HG03354 (cell line): ENCODE results near the gene BSDC1.
"Not testable (repeated sequence)": the region's sequence is repeated elsewhere in the genome, so short reads cannot be mapped to it uniquely, and the experiment has no call there.

ENCODE experiments used
- ATAC-seq: cut with Tn5 transposase; IDR thresholded peaks from one replicate; pipeline ENCODE4 v1.9.1; 2021; ENCODE audit warnings: mild to moderate bottlenecking; ENCODE audit not compliant: unreplicated experiment, poor library complexity, severe bottlenecking

BSDC1 gene

DNA sequence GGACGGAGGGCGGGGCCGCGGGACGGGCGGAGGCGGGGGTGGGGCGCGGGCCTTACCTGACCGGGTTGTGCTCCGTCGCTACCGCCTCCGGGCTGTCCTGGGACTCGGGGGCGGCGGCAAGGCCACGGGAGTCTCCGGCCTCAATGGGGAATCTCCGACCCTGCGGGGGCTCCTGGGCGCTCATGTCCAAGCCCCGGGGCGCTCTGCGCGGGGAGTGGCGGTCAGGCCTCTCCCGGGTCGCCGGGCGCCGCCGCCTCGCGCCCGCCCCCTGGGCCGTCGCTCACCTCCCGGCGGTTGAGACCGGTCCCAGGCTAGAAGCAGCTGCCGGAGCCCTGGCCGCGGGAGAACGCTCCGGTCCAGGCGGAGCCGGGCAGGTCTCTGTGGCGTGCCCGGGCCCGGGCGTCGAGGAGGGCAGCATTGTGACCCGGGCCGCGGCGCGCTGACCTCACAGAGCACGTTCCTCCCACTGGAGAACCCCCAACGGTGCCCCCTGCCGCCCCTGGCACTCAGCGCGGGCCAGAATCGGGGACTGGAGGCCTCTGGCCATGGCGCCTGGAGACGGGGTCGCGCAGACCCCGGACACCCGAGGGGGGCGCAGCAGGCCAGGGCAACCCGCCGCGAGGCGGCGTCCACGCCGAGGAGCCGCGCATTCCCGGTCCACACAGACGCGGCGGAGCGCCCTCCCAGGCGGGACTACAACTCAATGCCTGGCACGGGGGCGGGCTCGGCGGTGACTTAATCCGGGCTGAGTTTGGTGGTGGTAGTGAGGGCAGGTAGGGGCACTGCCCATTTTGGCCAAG lies 32.4 kb downstream of the BSDC1 start:
- no peak for ATAC-seq

DNA sequence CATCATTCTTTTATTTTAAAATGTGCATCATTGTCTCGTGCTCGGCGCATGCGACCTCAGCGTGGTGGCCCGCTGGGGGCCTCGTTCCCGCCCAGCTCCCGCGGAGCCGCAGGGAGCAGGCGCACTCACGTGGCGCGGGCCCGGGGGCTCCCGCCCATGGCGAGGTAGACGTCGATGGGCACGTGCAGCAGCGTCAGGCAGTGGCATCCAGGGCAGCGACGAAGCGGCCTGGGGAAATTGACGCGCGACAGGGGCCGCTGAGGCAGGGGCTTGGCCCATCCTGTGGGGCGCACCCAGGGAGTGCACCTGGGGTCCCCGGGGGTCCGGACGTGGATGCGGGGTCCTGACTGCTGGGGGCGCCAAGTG lies 33.0 kb downstream of the BSDC1 start:
- ATAC-seq: no peak

DNA sequence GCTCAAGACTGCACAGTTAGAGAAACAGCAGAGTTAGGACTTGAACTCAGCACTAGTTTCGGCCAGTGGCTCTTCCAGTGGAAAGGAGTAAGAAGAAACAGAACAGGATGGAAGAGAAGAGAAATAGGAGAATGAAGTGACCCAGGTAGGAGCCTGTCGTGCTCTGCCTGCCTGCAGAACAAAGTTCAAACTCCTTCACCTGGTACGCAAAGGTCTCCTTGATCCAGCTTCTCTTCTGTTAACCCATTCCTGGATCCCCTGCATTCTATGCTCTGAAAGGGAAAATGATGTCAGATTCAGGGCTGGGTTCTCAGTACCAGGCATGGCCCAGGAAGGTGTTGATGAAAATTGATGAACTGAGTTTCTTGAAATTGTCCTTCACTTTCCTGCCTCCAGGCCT lies 35.8 kb downstream of the BSDC1 start:
- ATAC-seq: no peak

DNA sequence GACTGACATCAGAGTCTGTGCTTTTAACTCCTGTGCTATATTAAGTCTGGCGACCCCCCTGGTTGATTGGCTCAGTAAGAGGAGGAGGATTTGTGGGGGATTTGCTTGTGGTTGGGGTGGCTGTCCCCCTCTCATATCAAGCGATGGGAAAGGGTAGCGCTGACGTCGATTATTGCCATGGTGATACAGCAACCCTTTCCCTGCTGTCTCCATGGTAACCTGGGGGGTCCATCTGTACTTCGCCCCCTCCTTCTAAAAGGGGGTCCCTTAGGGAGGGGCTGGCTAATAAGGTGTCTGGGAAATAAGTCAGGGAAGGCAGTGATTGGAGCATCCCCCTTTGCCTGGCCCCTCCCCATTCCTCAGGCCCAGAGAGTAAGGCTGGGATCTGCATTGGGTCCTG lies 36.6 kb downstream of the BSDC1 start:
- no peak for ATAC-seq

DNA sequence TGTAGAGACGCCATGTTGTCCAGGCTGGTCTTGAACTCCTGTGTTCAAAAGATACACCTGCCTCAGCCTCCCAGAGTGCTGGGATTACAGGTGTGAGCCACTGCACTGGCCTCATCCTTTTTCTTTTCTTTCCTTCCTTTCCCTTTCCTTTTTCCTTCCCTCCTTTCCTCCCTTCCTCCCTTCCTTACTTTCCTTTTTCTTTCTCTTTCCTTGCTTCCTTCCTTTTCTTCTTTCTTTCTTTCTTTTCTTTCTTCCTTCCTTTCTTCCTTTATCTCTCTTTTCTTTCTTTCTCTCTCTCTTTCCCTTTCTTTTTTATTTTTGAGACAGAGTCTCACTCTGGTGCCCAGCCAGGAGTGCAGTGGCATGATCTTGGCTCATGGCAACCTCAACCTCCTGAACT lies 37.8 kb downstream of the BSDC1 start:
- ATAC-seq: no peak

DNA sequence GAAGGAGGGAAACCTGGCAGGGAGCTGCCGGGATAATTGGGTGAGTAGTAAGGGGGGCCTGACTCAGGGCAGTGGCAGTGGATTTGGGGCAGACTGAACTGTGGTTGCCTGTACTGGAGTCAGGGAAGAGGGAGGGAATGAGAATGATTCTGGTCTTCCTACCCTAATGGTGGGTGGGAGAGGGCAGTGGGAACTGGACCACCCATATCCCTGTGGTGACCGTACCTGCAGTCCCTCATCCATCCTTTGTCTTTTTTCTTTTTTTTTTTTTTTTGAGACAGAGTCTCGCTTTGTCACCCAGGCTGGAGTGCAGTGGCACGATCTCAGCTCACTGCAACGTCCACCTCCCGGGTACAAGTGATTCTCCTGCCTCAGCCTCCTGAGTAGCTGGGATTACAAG lies 38.5 kb downstream of the BSDC1 start:
- ATAC-seq: not testable (repeated sequence)

DNA sequence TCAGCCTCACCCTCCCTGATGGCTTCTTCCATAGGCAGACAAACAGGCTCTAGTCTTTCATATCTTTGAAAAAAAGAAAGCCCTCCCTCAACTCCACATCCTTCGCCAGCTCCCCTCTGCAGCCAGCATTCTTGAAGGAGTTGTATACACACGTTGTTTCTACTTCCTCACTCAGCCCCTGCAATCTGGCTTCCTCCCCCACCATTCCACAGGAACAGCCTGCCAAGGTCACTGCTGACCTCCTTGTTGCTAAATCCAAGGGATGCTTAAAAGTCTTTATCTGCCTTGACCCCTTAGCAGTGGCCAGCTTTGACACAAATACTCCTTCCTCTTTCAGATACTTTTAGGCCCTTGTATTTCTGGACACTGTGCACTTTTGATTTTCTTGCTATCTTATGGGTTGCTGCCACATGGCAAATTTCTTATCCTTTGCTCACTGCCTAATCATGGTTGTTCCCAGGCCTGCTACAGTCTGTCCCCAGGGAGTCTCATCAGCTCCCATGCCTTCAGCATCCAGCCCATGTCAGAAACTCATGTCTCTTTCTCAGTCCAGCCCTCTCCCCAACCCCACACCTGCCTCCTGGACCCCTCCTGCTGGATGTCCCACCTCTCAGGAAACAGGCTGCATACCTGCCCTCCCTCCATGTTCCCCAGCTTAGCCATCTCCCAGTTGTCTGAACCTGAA lies 40.2 kb downstream of the BSDC1 start:
- ATAC-seq: no peak

DNA sequence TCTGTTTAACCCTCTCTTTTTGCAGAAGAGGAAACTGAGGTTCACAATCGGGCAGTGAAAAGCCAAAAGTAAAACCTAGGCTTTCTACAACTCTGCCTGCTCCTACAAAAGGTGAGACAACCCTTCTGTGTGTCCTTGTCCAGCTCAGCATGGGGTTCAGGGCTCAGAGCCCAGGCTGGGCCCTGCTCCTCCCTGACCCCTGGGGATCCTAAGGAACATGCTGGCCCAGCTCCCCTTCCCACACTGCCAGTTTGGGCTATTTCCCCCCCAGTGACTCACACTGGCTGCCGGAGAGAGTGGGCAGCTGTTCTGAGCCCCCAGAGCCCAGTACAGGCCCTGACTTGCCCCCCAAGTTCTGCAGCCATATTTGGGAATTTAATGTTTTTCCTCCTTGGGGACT lies 40.8 kb downstream of the BSDC1 start:
- no peak for ATAC-seq

DNA sequence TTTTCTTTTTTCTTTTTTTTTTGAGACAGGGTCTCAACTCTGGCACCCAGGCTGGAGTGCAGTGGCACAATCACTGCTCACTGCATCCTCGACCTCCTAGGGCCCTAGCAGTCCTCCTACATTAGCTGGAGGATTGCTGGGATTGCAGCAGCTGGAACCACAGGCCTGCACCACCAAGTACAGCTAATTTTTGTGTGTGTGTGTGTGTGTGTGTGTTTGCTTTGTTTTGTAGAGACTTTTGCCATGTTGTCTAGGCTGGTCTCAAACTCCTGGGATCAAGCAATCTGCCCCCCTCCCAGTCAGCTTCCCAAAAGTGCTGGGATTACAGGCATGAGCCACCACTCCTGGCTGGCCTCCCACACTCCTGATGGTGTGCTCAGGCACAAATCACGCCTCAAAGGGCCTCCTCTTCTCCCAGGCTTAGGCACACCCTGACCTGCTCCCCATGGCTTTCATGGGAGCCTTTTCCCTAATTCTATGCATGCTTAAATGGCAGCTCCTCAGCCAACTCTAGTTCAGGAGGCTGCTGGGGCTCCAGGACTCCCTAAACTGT lies 41.3 kb downstream of the BSDC1 start:
- no peak for ATAC-seq

DNA sequence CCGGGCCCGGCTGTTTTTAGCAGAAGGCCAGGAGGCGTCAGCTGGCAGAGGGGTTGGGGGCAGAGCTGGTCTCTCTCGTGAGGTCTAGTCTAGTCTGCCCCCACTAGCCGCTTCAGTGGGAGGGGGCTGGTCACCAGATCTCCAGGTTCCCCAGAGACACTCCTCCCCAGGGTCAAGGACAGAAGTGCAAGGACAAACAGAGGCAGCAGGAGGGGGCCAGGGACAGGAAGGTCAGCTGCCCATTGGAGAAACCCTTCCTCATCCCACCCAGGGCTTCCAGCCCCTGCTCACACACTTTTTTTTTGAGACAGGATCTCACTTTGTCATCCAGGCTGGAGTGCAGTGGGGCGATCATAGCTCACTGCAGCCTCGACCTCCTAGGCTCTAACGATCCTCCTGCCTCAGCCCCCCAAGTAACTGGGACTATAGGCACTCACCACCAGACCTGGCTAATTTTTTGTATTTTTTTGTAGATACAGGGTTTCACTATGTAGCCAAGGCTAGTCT lies 41.9 kb downstream of the BSDC1 start:
- no peak for ATAC-seq

DNA sequence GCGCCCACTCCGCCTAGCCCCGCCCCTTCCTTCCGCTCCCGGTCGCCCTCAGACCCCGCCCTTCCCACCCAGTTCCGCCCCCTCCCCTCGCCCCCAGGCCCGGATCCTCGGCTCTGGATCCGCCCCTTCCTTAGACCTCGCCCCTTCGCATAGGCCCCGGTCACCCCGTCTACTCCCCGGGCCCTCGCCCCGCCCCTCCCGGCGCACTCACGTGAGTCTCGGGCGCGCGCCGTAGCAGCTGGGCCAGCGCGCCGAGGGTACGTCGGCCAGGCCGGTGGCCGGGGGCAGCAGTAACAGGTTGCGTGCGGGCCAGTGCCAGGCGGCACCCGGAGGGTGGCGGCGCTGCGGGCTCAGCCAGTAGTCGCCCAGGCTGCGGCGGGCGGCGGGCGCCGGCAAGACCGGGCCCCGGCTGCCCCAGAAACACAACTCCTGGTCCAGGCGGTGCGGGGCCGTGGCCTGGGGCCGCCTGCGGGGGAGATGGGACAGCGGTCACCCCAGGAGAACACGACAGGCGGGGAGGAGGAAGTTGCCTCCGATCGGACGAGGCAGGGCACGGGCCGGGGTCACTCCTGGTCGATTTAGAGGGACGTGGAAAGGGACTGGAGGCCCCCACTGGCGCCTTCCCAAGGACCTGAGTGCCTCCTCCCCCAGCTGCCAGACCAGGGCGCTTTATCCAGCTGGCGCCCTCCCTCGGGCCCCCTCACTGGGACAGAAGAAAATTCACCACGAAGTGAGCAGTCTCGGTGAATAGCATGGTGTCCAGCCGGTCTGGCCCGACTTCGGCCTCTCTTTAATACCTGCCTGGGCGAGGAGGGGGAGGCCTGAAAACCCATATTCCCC lies 42.6 kb downstream of the BSDC1 start:
- peak; percentile 83 for ATAC-seq

DNA sequence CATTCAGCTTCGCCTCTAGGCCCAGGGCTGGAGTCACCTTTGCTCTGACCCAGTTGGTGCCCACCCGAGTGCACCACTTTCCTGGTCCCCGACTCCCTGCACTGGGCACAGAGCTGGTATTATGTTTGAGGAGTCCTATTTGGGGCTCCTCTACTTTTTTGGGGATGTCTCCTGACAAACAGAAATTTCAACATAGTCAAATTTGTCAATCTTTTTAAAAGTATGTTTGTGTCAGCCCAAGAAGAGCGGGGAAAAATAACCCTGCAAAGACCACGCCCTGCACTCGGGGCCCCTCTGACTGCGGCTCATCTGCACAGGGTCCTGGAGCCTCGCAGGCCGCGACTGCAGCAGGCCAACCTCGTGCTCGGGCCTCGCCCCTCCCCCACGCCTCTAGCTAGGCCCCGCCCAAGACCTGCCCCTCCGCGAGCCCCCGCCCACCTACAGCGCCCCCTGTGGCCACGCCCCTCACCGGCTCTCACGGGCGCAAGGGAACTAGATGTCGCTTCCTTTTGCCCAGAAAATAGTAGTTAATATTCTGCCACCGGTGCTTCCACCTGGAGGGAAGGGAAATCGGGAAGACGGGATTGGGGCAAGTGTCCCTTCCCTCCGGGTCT lies 43.3 kb downstream of the BSDC1 start:
- peak; percentile 43 for ATAC-seq

DNA sequence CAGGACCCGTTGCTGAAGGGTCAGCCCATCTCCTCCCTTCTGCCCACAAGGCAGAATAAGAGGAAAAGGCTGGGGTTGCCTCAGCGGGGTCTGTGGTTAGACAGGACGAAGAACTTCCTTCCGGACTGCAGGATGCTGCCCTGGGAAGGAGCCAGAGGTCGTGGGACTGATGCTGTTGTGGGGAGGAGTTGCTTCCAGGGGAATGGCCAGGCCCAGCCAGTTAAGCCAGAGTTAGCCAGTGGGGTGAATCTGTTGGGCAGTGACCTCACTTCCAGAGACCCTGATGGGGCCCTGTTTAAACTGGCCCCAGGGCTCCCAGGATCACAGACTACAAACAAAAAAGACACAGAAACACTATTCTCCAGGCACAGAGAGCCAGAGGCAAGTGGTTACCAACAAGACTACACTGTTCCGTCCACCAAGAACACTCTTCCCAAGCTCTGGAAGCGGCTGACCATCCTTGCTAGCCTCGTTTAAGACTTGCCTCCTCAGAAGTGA lies 45.0 kb downstream of the BSDC1 start:
- ATAC-seq: no peak

DNA sequence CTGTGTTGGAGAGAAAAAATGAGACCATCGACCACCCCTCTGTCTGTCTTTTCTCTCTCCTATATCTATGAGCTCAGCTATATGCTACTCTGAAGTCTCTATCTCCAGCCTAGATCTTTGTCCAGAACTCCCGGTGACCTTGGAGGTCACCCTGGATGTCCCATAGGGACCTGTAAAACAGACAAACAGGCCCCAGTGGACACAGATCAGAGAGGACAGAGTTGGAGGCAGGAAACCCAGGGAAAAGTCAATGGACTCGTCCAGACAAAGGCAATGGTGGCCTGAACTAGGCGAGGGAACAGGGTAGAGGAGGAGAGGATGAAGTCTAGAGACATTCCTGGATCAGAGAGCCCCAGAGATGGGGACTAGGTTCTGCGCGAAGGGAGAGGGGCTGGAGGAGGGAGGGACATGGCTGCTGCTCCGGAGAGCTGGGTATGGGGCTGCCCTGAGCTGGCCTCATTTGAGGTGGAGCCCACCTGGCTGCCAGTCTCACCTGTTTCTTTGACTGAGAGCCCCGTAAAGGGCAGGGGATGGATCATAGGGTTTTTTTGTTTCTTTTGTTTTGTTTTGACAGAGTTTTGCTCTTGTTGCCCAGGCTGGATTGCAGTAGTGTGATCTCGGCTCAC lies 47.6 kb downstream of the BSDC1 start:
- ATAC-seq: no peak

DNA sequence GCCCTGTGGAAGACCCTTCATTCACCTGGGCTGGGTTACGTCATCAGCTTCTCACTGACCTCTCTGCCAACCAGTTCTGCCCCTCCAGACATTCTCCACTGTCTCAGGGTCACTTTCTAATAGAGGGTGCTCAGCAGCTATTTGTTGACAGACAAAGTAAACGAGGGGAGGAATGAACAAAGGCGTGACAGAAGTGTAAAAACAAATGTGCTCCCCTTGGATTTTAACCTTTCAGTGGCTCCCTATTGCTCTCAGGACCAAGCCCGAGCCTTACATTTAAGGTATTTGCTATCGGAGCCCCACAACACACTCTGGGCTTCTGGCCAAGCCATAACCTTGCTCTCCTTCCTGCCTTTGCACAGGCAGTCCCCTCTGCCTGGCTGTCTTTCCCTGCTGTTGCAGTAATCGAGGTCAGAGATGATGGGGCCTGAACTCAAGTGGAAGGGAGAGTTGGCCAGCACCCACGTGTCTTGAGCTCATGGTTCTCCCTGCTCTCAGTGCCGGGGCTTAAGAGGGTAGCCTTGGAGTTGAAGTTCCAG lies 48.9 kb downstream of the BSDC1 start:
- no peak for ATAC-seq

DNA sequence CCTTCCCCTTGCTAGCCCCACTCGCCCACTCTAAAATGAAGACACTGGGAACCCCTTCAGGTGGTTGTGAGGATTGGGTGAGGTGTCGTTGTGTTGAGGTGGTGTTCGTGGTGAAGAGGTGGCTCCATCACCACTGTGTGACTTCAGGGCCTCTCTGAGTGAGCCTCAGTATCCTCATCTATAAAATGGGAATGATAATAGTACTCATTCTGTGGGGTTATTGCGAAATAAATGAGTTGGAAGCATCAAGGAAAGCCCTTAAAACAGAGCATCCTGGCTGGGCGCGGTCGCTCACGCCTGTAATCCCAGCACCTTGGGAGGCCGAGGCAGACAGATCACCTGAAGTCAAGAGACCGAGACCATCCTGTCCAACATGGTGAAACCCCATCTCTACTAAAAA lies 51.5 kb downstream of the BSDC1 start:
- no peak for ATAC-seq

DNA sequence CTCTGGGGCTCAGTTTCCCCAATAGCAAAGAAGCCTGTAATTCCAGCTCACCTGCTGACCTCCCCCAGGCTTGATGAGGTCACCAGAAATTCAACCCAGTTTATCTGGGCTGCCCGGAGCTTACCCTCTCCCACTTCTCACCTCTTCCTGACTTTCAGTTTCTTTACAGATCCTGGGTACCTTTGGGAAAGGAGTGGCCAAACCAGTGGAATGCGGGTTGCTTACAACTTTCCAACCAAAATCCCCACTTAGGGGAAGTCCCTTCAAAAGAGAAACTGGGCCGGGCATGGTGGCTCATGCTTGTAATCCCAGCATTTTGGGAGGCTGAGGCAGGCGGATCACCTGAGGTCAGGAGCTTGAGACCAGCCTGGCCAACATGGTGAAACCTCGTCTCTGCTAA lies 52.3 kb downstream of the BSDC1 start:
- ATAC-seq: no peak

DNA sequence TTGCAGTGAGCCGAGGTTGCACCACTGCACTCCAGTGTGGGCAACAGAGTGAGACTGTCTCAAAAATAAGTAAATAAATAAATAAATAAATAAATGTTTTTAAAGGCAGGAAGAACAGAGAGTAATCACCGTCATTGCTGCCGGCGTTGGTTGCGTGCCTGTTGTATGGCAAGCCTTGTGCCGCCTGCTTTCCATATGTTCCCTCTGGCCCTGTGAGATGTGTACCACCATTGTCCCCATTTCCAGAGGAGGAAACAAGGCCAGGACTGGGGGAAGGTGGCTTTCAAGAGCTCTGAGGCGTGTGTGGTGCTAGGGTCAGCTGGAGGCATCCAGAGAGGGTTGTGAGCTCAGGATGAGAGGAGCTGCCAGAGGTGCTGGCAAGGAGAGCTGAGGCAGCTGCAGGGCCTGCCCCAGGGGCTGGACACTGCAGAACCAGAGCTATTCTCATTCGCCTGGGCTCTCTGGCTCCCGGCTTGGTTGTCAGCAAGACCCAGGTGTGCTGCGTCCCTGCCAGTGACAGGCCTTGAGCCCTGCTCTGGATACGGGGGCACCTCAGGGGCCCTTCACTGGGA lies 53.0 kb downstream of the BSDC1 start:
- no peak for ATAC-seq
